ENCODE results near the gene CDCA8. TPM values are rescaled to one million over a fixed set of nuclear protein-coding genes. Genes with fewer than 3 reads are reported as not detected.

CDCA8 gene
- total and polyA plus RNA-seq, 9 of the 15 experiments (the other 6 are each of a cell fraction or from before 2014, with no cell fraction given): 26.4 to 148 (median 81.8) TPM

DNA sequence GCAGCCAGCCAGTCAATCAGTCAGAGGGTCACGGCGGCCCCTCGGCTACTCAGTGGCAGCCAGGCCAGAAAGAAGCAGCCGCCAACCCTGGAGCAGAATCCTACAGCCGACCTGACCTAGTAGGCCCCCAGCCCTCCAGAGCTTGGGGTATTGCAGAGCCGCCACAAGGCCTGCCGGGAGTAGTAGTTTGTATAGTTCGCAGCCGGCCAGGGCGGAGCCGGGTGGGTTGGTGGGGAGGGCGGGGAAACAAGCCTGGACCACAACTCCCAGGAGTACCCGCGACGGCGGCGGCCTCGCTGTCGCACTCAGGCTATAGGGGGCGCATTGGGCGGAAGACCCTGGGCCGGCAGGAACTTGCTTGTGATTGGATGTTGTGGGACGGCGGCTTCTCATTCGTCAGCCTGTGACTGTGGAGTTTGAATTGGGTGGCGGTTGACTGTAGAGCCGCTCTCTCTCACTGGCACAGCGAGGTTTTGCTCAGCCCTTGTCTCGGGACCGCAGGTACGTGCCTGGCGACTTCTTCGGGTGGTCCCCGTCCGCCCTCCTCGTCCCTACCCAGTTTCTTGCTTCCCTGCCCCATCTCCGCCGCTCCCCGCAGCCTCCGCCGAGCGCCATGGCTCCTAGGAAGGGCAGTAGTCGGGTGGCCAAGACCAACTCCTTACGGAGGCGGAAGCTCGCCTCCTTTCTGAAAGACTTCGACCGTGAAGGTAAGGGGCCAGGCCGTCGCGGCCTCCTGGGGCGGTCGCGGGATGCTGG is at the start of gene CDCA8 (continued):
- TF ChIP-seq CTCFL (IDR thresholded peaks at IDR 0.05; ENCODE audit: borderline replicate concordance, insufficient read depth, low read depth, low read length, poor library complexity, severe bottlenecking) (peak; percentile 100), FOS (IDR thresholded peaks at IDR 0.05; ENCODE audit: extremely low read depth, insufficient read length) (peak; percentile 81), NR2C1 (IDR thresholded peaks at IDR 0.05) (peak; percentile 75), NR2C1 (tag; IDR thresholded peaks at IDR 0.05) (peak; percentile 83), SREBF1 (IDR thresholded peaks at IDR 0.05; ENCODE audit: borderline replicate concordance, low read depth, low read length) (0 out of 2 replicates have a peak, but pooled peaks have one; percentile 25), GABPA (tag; conservative IDR thresholded peaks at IDR 0.05; ENCODE audit: low read depth) (peak; percentile 93), ZNF644 (tag; IDR thresholded peaks at IDR 0.05; ENCODE audit: low read depth) (peak; percentile 62; the same call in 1 of the 2 replicates), HCFC1 (IDR thresholded peaks at IDR 0.05; ENCODE audit: low read depth, low read length) (peak; percentile 98), POLR2AphosphoS5 (IDR thresholded peaks at IDR 0.05; ENCODE audit: control insufficient read depth, insufficient read depth, low read depth, low read length) (peak; percentile 88), GMEB1 (CRISPR knock-in tag; IDR thresholded peaks at IDR 0.05) (peak; percentile 67), ZBTB43 (CRISPR knock-in tag; IDR thresholded peaks at IDR 0.05) (0 out of 2 replicates have a peak, but pooled peaks have one; percentile 56), TEAD1 (CRISPR knock-in tag; IDR thresholded peaks at IDR 0.05) (peak; percentile 49 to 72; a peak in 2 of 4 replicates), SP2 (IDR thresholded peaks at IDR 0.05; ENCODE audit: extremely low read depth, low read depth, low read length, poor library complexity, severe bottlenecking) (peak; percentile 34), NONO (IDR thresholded peaks at IDR 0.05; ENCODE audit: low read depth in 2 of 2, low read length in 1 of 2) (no peak), SNAPC5 (CRISPR knock-in tag; IDR thresholded peaks at IDR 0.05) (no peak), LCOR (CRISPR knock-in tag; IDR thresholded peaks at IDR 0.05) (peak; percentile 84)
- TF ChIP-seq, protein P1, sequence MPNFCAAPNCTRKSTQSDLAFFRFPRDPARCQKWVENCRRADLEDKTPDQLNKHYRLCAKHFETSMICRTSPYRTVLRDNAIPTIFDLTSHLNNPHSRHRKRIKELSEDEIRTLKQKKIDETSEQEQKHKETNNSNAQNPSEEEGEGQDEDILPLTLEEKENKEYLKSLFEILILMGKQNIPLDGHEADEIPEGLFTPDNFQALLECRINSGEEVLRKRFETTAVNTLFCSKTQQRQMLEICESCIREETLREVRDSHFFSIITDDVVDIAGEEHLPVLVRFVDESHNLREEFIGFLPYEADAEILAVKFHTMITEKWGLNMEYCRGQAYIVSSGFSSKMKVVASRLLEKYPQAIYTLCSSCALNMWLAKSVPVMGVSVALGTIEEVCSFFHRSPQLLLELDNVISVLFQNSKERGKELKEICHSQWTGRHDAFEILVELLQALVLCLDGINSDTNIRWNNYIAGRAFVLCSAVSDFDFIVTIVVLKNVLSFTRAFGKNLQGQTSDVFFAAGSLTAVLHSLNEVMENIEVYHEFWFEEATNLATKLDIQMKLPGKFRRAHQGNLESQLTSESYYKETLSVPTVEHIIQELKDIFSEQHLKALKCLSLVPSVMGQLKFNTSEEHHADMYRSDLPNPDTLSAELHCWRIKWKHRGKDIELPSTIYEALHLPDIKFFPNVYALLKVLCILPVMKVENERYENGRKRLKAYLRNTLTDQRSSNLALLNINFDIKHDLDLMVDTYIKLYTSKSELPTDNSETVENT (CRISPR knock-in tag; IDR thresholded peaks at IDR 0.05): 0 out of 2 replicates have a peak, but pooled peaks have one; percentile 51

All from K562 (cell line).